IMR-90 (cell line): ENCODE measurements around the gene ACTR1A. TPM values are rescaled to one million over a fixed set of nuclear protein-coding genes. Genes with fewer than 3 reads are reported as not detected.

Experiments
- ATAC-seq: fragments of 200-7000 bp; cut with Tn5 transposase; 2 replicates; pipeline ENCODE4 v1.9.1; 2020; ENCODE audit warnings: low read depth, mild to moderate bottlenecking, moderate library complexity
- BruUV-seq: library from RNA; stranded (reverse); fragments of 400-500 nt; replicated peaks from 2 replicates; lab custom pipeline; 2021; lab: Mats Ljungman, UMichigan
- CTCF ChIA-PET: fragments of 300-600 bp; formaldehyde crosslinking; extraction: SDS; loops from one replicate; lab custom pipeline; 2021; ENCODE audit warnings: antibody characterized with exemption; lab: Yijun Ruan, JAX
- POLR2A ChIA-PET: fragments of 300-600 bp; sonication (Branson Sonifier 250); formaldehyde crosslinking; loops from one replicate; lab custom pipeline; 2022; ENCODE audit warnings: antibody characterized with exemption; ENCODE audit not compliant: unreplicated experiment; lab: Charles Lee
- DNase-seq: peaks from one replicate; pipeline ENCODE4 v3.0.0; 2013
- H2AFZ ChIP-seq: replicated peaks from 2 replicates; pipeline ENCODE3; 2013; ENCODE audit warnings: low read length, mild to moderate bottlenecking; ENCODE audit not compliant: poor library complexity
- H2AK5ac ChIP-seq: 2 replicates; pipeline ENCODE4 v1.6.1; 2013; ENCODE audit warnings: low read depth, low read length, inconsistent platforms
- H2AK9ac ChIP-seq: replicated peaks from 2 replicates; pipeline ENCODE3; 2013; ENCODE audit warnings: mild to moderate bottlenecking, low read depth, low read length, moderate library complexity; ENCODE audit not compliant: poor library complexity
- H2BK120ac ChIP-seq: 2 replicates; pipeline ENCODE4 v1.6.1; 2013; ENCODE audit warnings: low read depth, low read length, inconsistent platforms
- H2BK15ac ChIP-seq: 3 replicates; pipeline ENCODE4 v1.6.1; 2013; ENCODE audit warnings: low read depth, low read length, inconsistent platforms
- H2BK20ac ChIP-seq: 2 replicates; pipeline ENCODE4 v1.6.1; 2013; ENCODE audit warnings: low read depth, mild to moderate bottlenecking, inconsistent platforms, low read length, moderate library complexity
- H2BK5ac ChIP-seq: 2 replicates; pipeline ENCODE4 v1.6.1; 2013; ENCODE audit warnings: mild to moderate bottlenecking, low read depth, low read length, inconsistent platforms; ENCODE audit not compliant: poor library complexity, severe bottlenecking
- H3K14ac ChIP-seq: replicated peaks from 2 replicates; pipeline ENCODE4 v1.6.1; 2013; ENCODE audit warnings: low read depth, low read length, inconsistent platforms
- H3K18ac ChIP-seq: 2 replicates; pipeline ENCODE4 v1.6.1; 2013; ENCODE audit warnings: low read depth, low read length, control low read depth
- H3K23ac ChIP-seq: 2 replicates; pipeline ENCODE4 v1.6.1; 2013; ENCODE audit warnings: low read depth, low read length, inconsistent platforms
- H3K27ac ChIP-seq: 2 replicates; pipeline ENCODE4 v1.5.1; 2013; ENCODE audit warnings: mild to moderate bottlenecking, control low read depth, low read length; ENCODE audit not compliant: insufficient read depth
- H3K27me3 ChIP-seq: 2 replicates; pipeline ENCODE4 v1.6.1; 2013; ENCODE audit warnings: low read length; ENCODE audit not compliant: control insufficient read depth, insufficient read depth
- H3K36me3 ChIP-seq: 2 replicates; pipeline ENCODE4 v1.6.1; 2013; ENCODE audit warnings: low read length, mixed read lengths; ENCODE audit not compliant: control insufficient read depth, insufficient read depth
- H3K4ac ChIP-seq: 2 replicates; pipeline ENCODE4 v1.6.1; 2013; ENCODE audit warnings: low read depth, low read length, inconsistent platforms
- H3K4me1 ChIP-seq: 2 replicates; pipeline ENCODE4 v1.6.1; 2013; ENCODE audit warnings: low read length, mixed read lengths; ENCODE audit not compliant: control insufficient read depth, insufficient read depth
- H3K4me2 ChIP-seq: 2 replicates; pipeline ENCODE4 v1.6.1; 2013; ENCODE audit warnings: low read depth, mild to moderate bottlenecking, control low read depth, low read length, moderate library complexity
- H3K4me3 ChIP-seq: 2 replicates; pipeline ENCODE4 v1.5.1; 2013; ENCODE audit warnings: low read depth, mild to moderate bottlenecking, control low read depth, low read length, moderate library complexity; ENCODE audit not compliant: insufficient read depth
- H3K56ac ChIP-seq: 2 replicates; pipeline ENCODE4 v1.6.1; 2013; ENCODE audit warnings: low read length, inconsistent platforms; ENCODE audit not compliant: insufficient read depth; ENCODE audit errors: extremely low read depth
- H3K79me1 ChIP-seq, 2 experiments: 2 replicates each; pipeline ENCODE4 v1.6.1; 2013; ENCODE audit warnings: low read length in 2 of 2, inconsistent platforms in 1 of 2, low read depth in 1 of 2
- H3K9ac ChIP-seq: 2 replicates; pipeline ENCODE4 v1.6.1; 2013; ENCODE audit warnings: low read depth, low read length, control low read depth
- H3K9me1 ChIP-seq: 2 replicates; pipeline ENCODE4 v1.6.1; 2013; ENCODE audit warnings: low read length, inconsistent platforms; ENCODE audit not compliant: insufficient read depth
- H3K9me3 ChIP-seq: 2 replicates; pipeline ENCODE4 v1.6.1; 2013; ENCODE audit warnings: low read length; ENCODE audit not compliant: control insufficient read depth, insufficient read depth
- H4K20me1 ChIP-seq: 2 replicates; pipeline ENCODE4 v1.6.1; 2013; ENCODE audit warnings: low read length, inconsistent platforms; ENCODE audit not compliant: insufficient read depth
- H4K5ac ChIP-seq: 2 replicates; pipeline ENCODE4 v1.6.1; 2013; ENCODE audit warnings: mild to moderate bottlenecking, low read depth, low read length, control low read depth
- H4K8ac ChIP-seq, 2 experiments: 2 replicates each; pipeline ENCODE4 v1.6.1; 2013; ENCODE audit warnings: low read depth in 2 of 2, low read length in 2 of 2, control low read depth in 1 of 2, inconsistent platforms in 1 of 2
- H4K91ac ChIP-seq: 2 replicates; pipeline ENCODE4 v1.6.1; 2013; ENCODE audit warnings: low read depth, low read length, inconsistent platforms; ENCODE audit not compliant: insufficient read depth
- CHD1 ChIP-seq: IDR thresholded peaks from 2 replicates; pipeline ENCODE4 v1.6.1; 2012; ENCODE audit warnings: low read depth, low read length, improper control_type of control experiment
- FOS ChIP-seq: fragments of 150-350 bp; IDR thresholded peaks from 2 replicates; pipeline ENCODE4 v1.6.1; 2016; ENCODE audit warnings: low read depth, low read length
- MAFK ChIP-seq: IDR thresholded peaks from 2 replicates; pipeline ENCODE4 v1.6.1; 2012; ENCODE audit warnings: low read depth, low read length, improper control_type of control experiment
- RAD21 ChIP-seq: IDR thresholded peaks from 2 replicates; pipeline ENCODE4 v1.6.1; 2012; ENCODE audit warnings: low read length, improper control_type of control experiment
- WGBS, 2 experiments: methylation state at CpG; one replicate each; pipeline versions ENCODE4 v1.1.5 to v1.1.7; 2013; ENCODE audit warnings: missing lambda C conversion rate in 2 of 2; ENCODE audit not compliant: insufficient read length in 1 of 2; ENCODE audit errors: extremely low coverage in 2 of 2; 5-methylcytosine and 5-hydroxymethylcytosine counted together
- dilution Hi-C: fragments of 300-500 bp; cut with HindIII; formaldehyde crosslinking; loops from one replicate; pipeline ENCODE4 v1.14.3; 2018; ENCODE audit warnings: low sequenced_read_pairs; ENCODE audit not compliant: unreplicated experiment
- in situ Hi-C: fragments of 300-500 bp; cut with MboI; formaldehyde crosslinking; loops from 3 replicates; pipeline ENCODE4 v1.14.3; 2019; ENCODE audit warnings: low sequenced_read_pairs, inconsistent platforms, mixed read lengths
- intact Hi-C: fragments of 100-400 bp; cut with micrococcal nuclease; formaldehyde crosslinking; loops from 2 replicates; pipeline ENCODE4 v1.10.0; 2022
- polyA plus RNA-seq, 3 experiments: library from polyadenylated mRNA; depleted of rRNA; stranded (reverse); fragments of >200 nt; gene quantifications; 2 replicates each; pipeline ENCODE4 v1.2.3, GENCODE V29; 2012; ENCODE audit warnings: low replicate concordance in 1 of 3
- total RNA-seq: library from RNA; depleted of rRNA; stranded (reverse); fragments of >200 nt; gene quantifications from 2 replicates; pipeline ENCODE4 v1.2.3, GENCODE V29; 2012
- TF ChIP-seq, protein P1 (sequence below): fragments of 150-350 bp; IDR thresholded peaks from 2 replicates; pipeline ENCODE4 v1.6.1; 2016; ENCODE audit warnings: low read depth, mild to moderate bottlenecking, low read length, moderate library complexity, borderline replicate concordance
- TF ChIP-seq, protein P2 (sequence below): conservative IDR thresholded peaks from 2 replicates; pipeline ENCODE4 v1.5.1; 2012; ENCODE audit warnings: mild to moderate bottlenecking, low read depth, low read length, improper control_type of control experiment

Gene ACTR1A
- total and polyA plus RNA-seq, 2 of the 4 experiments (the other 2 are of a cell fraction) = 142 to 157 TPM

DNA sequence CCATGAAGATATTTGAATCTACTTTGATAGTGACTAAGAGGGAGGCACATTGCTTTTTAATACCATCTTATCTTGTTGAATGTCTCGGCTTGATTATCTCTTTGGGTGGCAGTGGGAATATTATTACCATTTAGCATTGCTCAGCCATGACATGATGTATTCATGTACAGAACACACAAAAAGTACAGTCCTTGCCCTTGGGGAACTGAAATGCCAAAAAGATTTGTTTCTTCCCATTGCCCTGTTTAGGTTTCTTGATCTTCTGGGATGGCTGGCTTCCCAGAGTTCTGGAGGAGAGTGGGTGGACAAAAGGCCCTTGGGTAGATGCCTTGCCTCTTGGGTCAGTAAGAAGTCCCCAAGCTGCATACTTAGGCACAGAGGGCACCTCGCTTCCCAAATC, 25.0 kb upstream of the ACTR1A start:
- no peak overlapping the region for H3K56ac ChIP-seq
- peaks cover 23 to 76% of the 10 kb centered on the region in 2 experiments for H3K79me1 ChIP-seq
- H3K23ac ChIP-seq = no peak overlapping the region
- H3K27ac ChIP-seq = no peak overlapping the region
- no peak overlapping the region for H2AFZ ChIP-seq
- no peak overlapping the region for H3K9ac ChIP-seq
- no peak overlapping the region for H4K5ac ChIP-seq
- peaks cover 14% of the 10 kb centered on the region for H3K36me3 ChIP-seq
- dilution Hi-C loops (no loop called here), intact Hi-C loops (no loop called here), in situ Hi-C loops (no loop called here)
- no peak overlapping the region for H3K18ac ChIP-seq
- H2BK120ac ChIP-seq = no peak overlapping the region
- no peak overlapping the region for H2AK5ac ChIP-seq
- H3K14ac ChIP-seq = no peak overlapping the region
- H3K4me2 ChIP-seq = no peak overlapping the region
- no peak overlapping the region for H3K4me3 ChIP-seq
- peaks cover 16% of the 10 kb centered on the region for H3K9me1 ChIP-seq
- CTCF ChIA-PET = no interaction called here
- DNase-seq (no peak), ATAC-seq (no peak)
- H3K4me1 ChIP-seq = peaks cover 15% of the 10 kb centered on the region
- H4K91ac ChIP-seq = no peak overlapping the region
- no TSS peak for BruUV-seq
- TF ChIP-seq, protein P1, sequence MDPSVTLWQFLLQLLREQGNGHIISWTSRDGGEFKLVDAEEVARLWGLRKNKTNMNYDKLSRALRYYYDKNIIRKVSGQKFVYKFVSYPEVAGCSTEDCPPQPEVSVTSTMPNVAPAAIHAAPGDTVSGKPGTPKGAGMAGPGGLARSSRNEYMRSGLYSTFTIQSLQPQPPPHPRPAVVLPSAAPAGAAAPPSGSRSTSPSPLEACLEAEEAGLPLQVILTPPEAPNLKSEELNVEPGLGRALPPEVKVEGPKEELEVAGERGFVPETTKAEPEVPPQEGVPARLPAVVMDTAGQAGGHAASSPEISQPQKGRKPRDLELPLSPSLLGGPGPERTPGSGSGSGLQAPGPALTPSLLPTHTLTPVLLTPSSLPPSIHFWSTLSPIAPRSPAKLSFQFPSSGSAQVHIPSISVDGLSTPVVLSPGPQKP = no peak
- TF ChIP-seq MAFK = no peak
- TF ChIP-seq, protein P2, sequence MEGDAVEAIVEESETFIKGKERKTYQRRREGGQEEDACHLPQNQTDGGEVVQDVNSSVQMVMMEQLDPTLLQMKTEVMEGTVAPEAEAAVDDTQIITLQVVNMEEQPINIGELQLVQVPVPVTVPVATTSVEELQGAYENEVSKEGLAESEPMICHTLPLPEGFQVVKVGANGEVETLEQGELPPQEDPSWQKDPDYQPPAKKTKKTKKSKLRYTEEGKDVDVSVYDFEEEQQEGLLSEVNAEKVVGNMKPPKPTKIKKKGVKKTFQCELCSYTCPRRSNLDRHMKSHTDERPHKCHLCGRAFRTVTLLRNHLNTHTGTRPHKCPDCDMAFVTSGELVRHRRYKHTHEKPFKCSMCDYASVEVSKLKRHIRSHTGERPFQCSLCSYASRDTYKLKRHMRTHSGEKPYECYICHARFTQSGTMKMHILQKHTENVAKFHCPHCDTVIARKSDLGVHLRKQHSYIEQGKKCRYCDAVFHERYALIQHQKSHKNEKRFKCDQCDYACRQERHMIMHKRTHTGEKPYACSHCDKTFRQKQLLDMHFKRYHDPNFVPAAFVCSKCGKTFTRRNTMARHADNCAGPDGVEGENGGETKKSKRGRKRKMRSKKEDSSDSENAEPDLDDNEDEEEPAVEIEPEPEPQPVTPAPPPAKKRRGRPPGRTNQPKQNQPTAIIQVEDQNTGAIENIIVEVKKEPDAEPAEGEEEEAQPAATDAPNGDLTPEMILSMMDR = no peak
- no peak for TF ChIP-seq CHD1
- no peak for TF ChIP-seq FOS
- TF ChIP-seq RAD21 = no peak
- POLR2A ChIA-PET = no interaction called here
- WGBS, 2 experiments = 100% methylated on average over 1 of the region's 2 CpGs; no CpG with 5 or more reads in 1 of the 2 experiments
- H2BK20ac ChIP-seq = no peak overlapping the region
- H3K4ac ChIP-seq = no peak overlapping the region
- H2AK9ac ChIP-seq = no peak overlapping the region
- no peak overlapping the region for H2BK15ac ChIP-seq
- no peak overlapping the region for H4K8ac ChIP-seq
- no peaks in the 10 kb centered on the region for H3K27me3 ChIP-seq
- no peak overlapping the region for H2BK5ac ChIP-seq
- H4K20me1 ChIP-seq = peaks cover 28% of the 10 kb centered on the region
- no peaks in the 10 kb centered on the region for H3K9me3 ChIP-seq
